ENCODE data around the gene GGA3.
"Not testable (repeated sequence)": the region's sequence is repeated elsewhere in the genome, so short reads cannot be mapped to it uniquely, and the experiment has no call there.

Gene GGA3

DNA sequence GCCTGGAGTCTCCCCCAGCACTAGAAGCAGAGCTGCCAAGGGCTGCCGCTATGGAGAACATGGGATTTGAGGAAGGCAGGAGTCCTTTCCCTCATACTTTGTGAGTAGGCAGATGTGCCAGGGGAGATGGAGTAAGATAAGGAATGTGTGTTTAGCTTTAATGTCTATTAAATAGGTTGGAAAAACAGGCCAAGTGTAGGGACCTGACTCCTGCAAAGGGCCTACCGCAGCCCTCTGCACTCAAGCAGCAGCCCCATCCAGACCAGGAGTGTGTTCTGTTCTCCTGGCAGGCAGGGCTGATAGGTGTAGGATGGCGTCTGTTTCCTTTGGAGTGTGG lies 11.4 kb upstream of the GGA3 start:
- DNase-seq, result no peak

DNA sequence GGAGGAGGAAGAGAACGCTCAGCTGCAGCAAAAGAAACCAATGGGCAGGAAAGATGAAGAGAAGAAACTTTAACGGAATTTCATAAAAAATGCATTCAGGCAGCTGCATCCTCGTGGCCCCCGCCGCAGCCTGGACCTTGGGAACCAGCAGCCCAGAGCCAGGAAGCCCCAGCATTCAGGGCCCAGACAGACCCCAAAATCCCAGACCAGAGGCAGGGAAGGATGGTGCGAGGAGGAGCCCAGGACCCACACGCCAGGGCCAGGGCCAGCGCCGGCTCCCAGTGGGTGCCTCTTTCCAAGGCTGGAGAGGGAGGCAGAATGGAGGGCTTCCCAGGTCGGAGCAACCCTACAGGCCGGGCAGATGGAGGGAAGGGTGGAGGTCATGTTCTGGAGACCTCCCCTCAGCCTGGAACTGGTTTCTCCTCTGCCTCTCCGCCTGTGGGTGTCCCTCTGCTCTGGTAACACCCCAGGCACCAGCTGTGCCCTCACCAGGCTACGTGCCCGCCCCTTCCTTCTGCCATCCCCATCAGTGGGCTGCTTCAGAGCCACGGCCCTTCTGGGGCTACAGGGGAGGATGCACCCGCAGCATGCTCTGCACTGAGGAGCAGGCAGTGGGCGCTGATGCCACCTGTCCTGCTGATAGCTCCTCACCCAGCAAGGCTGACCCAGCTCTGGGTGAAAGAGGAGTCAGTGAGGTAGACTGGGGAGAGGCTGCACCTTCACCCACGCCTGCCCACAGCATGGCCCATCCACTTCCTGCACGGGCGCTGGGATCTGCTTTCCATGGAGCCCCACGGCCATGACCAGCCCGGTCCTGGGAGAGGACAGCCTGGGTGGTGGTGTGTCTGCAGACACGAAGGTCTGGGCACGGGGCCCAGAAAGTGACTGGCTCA lies 10.8 kb upstream of the GGA3 start:
- peak; percentile 26 to 36 for DNase-seq

DNA sequence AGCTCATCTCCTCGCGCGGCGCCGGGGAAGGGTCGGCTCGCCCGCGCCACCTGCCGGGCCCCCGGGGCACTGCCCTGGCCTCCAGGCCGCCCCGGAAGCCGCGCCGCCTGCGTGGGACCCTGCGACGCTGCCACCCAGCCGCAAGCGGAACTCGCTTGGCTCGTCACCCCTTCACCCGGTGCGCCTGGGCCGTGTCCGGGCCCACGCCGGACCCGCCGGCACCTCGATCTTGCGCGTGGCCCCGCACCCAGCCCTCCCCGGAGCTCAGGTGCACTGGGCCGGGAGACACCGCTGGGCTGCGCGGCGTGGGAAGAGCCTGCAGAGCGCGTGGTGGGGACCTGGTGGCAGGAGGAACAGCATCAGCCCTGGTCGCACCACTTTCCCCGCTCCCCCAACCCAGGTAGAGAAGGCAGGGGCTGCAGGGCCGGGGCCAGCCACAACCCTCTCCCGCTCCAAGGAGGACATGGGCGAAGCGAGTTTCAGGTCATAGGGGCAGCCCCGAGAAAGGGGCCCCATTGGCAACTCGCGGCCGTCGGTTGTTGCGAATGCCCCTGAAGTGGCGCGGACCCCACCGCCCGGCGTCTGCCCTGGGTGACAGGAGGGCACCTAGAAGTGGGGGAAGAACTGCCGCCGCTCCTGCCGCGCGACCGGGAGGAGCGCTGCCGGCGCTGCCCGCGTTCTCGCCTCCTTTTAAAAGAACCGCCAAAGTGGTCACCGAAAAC lies 10.0 kb upstream of the GGA3 start:
- DNase-seq, result peak; percentile 84 to 87

DNA sequence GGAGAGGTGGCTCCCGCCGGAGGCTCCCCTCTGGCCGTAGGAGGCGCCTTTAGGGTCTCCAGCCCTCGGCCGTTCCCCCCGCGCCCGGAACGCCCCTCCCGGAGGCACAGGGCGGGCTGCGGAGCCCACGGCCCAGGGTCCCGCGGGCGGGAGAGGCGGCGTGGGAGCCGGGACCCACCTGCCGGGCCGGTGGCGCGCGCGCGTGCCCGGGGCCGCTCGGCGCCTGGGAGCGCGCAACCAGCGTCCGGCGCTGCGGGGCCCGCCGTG lies 9.5 kb upstream of the GGA3 start, which contains the start of gene MIF4GD:
TSS of gene MIF4GD (minus strand) at position 266 of the 267 bp plus-strand sequence. CDS start 1,036 bp downstream, outside the sequence.
- no peak for DNase-seq

DNA sequence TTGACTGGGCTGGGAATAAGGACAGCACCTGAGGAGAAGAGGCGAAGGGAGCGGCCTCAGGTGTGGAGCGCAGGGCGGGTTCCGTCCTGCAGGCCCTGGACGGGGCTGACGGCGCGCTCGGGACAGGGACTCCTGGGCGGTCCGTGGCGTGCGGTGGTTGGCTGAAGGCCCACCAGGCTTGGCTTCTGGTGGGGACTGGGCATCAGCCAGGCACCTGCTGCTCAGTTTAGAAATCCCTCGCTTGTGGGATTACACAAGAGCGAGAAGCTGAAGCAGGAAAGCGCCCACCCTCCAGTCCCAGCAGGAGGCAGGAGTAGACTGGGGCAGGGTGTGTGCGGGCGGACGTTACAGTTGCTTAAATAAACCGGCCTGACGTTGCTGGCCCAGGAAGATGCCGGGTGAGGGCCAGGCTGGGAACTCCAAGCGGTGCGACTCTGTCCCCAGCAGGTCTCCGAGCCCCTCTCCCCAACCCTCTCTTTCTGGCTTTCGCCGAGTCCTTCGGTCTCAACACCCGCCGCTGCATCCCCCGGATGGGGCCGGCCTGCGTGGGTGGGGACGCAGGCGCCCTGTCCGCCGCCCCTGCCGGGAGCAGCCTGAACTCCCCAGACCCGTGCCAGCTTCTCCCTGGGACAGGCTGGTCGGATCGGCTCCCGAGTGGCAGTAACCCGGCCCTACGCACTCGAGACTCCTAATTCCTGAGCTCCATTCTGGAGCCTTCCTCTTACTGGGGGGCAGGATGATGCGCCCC lies 9.0 kb upstream of the GGA3 start:
- peak; percentile 71 to 75 for DNase-seq

DNA sequence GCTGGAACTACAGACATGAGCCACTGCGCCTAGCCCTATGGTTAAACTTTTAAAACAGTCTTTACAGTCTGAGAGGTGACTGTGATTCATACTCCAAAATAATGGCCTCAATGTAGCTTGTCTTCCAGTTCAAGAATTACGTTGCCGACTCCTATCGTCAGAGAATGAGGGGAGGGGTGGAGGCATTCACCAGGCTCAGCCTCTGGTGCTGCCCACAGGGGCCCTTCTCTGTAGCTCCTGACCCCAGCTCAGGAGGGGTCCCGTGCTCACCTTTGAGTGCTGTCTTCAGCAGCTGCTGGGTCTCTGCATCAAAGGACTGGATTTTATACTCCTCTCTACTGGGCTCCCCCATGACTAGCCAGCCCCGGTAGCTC lies 8.4 kb upstream of the GGA3 start:
- no peak for DNase-seq

DNA sequence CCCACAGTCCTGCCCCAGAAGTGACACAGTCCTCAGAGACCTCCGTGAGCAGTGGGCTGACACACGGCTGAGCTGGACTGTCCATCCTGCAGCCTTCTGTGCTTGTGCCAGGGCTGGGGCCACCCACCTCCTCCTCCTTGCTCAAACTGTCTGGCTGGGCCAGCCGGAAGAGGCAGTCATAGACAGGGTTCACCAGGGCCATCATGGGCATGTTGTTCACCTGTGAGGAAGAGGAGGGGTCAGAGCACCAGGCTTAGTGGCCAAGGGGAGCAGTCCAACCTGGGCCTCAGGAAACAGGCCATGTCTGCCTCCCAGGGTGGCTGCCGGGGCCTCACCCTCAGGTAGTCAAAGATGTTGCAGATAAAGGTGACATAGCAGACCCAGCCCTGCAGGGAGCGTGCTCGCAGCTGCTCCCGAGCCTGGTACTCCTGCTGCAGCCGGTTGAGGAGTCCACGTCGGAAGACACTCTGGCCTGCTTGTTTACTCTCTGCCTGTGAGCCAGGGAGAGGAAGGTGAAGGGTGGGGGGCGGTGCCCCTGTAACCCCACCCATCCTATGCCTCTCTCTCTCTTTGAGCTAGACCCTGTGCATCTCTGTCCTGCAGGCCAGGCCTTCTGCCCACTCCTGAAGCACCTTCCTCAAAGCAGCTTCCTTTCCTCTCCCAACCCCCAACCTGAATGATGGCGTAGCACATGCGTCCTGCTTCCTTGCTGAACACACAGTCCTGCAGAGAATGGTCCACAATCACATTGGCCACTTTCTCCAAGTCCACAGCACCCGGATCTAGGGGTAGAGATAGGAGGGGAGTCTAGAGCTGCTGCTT lies 6.2 kb upstream of the GGA3 start:
- DNase-seq, result no peak

DNA sequence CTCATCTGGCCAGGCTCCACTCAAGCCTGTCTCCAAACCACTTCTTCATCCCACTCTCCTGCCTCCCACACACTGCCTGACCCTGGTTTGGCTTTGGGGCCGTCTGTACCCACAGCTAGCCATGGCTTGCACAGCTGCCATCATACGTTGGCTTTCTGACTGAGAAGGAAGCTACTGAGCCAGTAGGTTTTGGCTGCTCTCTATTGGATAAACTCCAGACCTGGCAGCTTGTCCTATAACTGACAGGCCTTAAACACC lies 5.7 kb upstream of the GGA3 start:
- no peak for DNase-seq

DNA sequence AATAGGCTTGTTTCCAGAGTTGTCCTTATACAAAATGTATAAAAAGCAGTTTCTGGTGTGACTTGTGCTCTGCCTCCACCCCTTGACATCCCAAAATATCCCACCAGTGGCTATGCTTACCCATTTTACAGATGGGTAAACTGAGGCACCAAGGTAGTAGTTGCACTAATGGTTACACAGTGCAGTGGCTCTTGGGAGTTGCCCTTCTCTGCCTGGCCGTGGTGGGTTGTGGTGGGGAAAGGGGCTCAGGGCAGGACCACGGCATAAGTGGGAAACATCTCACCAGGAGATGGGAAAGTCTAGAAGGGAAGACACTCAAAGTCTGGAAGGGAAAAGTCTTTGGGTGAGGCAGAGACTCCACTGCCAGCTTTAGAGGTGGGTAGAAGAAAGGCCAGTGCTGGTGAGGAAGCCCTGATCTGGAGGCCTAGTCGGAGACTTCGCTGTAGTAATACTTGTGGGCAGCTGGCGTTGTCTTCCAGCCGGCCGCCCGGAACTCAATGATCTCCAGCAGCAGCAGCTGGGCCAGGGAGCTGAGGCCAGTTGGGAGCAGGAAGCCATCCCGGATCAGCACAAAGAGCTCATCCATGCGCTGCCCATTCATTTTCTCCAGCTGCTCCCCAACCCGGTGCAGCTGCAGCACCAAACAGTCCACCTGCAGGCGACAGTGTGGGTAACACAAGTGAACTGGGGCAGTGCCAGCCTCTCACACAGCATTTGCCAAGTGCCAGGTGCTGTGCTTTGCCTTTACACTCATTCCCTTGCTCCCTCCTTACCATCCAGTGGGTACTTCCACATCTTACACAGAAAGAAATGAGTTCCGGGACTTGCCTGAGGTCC lies 5.1 kb upstream of the GGA3 start:
- DNase-seq, result no peak

DNA sequence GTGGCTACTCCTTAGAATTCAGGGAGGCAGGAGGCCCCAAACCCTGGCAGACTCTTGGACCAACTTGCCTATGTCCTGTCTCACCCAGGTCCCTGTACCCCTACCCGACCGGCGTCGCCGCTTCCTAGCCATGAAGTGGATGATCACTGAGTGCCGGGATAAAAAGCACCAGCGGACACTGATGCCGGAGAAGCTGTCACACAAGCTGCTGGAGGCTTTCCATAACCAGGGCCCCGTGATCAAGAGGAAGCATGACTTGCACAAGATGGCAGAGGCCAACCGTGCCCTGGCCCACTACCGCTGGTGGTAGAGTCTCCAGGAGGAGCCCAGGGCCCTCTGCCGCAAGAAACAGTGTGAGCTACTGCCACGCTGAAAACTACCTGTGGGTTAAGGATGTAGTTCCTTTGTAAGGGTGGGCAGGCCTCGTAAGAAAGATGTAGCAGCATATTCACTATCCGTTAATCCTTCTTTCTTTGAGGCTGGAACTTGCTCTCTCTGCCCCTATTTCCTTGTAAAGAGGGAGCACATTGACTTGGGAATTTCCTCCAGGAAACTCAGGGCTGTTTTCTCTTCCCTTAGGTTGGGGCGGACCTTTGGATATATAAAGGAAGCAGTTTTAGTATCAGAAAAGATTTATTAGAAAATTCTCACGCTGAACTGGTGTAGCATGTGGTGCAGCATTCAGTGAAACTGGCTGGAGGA lies 4.4 kb upstream of the GGA3 start:
- DNase-seq, result no peak

DNA sequence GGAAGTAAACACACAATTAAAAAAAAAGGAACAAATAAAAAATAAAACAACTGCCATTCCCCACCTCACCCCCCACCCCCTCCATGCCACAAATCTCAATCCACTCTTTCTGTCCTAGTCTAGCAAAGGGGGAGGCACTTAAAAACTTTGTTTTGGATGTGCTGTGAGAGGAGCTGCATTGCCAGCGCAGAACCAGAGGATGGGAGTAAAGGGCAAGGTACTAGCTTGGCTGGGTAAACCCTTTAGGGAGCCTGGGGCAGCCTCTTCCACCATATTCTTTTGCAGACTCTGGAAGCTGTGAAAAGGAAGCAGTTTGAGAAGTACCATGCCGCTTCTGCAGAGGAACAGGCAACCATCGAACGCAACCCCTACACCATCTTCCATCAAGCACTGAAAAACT lies 1.6 kb upstream of the GGA3 start:
- no peak for DNase-seq

DNA sequence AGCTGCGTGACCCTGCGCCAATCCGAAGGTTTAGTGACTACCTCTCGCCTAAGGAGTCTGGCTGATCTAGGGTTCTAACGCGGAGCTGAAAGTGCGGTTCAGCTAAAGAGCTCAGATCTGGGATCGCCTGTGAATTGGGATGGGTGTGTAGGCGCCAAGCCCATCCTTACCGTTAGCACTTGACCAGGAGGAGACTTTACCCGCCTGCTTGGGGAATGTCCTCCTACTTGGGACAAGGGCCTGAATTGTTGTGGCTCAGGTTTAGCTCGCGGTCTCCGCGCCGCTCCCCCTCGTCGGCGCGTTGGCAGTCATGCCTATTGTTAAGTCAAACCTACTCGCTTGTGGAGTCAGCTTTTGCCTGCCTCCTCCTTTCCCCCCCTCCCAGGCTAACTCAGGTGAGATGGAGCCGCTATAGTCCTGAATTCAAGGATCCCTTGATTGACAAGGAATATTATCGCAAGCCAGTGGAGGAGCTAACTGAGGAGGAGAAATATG lies 753 bp upstream of the GGA3 start:
- no peak for DNase-seq

DNA sequence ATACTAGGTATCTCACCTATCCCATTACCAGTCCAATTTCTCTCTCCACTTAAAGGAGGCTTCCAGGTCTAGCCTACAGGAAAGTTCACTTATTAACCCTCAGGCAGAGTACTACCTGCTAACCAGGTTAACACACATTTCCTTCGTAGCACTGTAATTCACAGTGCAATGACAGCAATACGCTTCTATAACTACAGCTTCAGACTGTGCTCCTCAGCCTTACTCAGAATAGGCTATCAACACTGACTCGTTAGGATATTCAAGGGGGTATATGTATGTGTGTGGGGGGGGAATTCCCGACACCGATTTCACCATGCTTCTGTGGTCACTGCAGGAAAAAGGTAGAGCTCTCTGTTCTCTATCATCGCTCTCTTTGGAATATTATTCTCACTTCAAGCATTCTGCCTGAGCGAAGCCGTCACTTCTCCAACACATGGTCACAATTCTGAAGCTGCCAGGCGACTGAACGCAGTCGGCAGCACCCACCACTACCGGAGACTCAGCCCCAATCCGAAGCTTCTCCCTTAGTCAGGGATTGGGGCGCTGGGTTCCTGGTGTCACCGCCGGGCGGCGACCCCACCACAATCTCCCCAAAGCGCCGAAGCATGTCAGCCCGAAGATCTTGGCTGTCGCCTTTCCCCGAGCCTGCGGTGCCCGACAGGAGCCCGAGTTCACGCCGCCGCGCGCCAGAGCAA lies 618 bp downstream of the GGA3 start:
- peak; percentile 59 to 69 for DNase-seq

DNA sequence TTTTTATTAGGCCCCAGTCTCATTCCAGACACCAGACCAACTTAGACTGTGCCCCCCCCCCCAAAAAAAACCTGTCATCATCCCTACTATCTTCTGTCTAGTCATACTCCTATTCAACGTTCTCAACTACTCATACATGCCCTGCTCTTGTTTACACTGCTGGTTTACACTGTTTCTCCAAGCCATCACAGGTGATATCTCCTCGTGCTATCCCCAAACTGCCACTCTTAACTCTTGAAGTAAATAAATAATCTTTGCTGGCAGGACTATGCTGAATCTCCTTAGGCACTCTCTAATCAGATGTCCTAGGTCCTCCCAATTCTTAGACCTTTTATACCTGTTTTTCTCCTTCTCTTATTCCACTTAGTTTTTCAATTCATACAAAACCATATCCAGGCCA lies 4.2 kb downstream of the GGA3 start:
- not testable (repeated sequence) for DNase-seq

DNA sequence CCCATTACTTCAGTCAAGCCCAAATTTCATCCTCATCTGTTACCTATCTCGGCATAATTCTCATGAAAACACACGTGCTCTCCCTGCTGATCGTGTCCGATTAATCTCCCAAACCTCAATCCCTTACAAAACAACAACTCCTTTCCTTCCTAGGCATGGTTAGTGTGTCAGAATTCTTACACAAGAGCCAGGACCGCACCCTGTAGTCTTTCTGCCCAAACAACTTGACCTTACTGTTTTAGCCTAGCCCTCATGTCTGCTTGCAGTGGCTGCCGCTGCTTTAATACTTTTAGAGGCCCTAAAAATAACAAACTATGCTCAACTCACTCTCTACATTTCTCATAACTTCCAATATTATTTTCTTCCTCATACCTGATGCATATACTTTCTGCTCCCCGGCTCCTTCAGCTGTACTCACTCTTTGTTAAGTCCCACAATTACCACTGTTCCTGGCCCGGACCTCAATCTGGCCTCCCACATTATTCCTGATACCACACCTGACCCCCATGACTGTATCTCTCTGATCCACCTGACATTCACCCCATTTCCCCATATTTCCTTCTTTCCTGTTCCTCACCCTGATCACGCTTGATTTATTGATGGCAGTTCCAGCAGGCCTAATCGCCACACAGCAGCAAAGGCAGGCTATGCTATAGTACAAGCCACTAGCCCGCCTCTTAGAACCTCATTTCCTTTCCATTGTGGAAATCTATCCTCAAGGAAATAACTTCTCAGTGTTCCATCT lies 5.3 kb downstream of the GGA3 start:
- DNase-seq, result not testable (repeated sequence)

DNA sequence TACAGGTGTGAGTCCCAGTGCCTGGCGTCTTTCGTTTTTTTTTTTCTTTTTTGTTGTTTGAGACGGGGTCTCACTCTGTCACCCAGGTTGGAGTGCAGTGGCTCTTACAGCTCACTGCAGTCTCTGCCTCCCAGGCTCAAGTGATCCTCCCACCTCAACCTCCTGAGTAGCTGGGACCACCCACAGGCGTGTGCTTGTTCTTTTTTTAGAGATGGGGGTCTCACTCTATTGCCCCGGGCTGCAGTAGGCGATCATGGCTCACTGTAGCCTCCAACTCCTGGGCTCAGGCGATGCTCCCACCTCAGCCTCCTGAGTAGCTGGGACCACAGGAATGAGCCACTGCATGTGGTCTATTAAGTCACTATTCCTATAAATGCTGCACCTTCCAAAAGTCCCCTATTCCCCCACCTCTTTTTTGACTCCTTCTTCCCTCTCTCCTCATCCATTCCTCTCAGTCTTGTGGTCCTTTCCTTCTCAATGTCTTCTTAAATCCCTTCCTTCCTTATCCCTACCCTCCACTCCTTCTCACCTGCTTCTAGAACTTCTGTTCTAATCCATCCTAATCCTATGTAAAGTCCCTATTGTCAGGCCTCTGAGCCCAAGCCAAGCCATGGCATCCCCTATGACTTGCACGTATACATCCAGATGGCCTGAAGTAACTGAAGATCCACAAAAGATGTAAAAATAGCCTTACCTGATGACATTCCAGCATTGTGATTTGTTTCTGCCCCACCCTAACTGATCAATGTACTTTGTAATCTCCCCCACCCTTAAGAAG lies 9.2 kb downstream of the GGA3 start:
- DNase-seq, result no peak

DNA sequence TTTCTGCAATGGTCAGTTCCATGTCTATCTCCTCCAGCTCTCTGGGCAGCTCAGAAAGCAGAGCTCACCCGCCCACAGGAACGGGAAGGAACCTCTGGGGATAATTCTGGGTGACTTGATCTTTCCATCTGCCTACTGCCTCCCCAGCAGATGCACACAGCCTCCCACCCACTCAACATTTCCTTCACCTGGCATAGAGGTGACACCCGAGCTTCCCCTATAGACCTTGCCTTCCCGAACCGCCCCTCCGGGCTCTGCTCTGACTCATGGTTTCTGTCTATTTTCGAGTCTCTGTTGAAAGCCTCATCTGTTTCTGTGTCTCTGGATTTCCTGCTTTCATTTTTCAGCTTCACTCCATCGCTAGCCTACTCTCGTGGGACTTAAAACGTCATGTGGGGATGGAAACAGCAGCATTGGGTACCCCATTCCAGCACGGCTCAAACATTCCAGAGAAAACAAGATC lies 11.4 kb downstream of the GGA3 start:
- peak; percentile 82 to 88 for DNase-seq

DNA sequence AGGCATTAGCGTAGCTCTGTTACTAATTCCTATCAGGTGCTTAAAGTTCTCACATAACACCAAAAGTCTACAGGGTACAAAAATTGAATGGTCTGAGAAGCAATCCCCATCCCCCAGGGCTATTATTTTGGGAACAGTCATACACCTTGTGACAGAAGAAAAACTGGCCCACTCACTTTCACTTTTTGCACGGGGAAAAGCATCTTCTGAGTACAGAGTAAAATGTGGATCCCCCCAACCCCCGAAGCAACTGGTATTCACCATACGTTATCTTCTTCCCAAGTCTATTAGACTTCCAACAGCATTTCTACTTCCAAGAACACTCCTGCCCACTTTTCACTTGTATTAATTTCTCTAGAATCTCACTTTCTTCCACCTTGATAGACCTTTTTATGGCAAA lies 11.8 kb downstream of the GGA3 start:
- DNase-seq, result no peak

DNA sequence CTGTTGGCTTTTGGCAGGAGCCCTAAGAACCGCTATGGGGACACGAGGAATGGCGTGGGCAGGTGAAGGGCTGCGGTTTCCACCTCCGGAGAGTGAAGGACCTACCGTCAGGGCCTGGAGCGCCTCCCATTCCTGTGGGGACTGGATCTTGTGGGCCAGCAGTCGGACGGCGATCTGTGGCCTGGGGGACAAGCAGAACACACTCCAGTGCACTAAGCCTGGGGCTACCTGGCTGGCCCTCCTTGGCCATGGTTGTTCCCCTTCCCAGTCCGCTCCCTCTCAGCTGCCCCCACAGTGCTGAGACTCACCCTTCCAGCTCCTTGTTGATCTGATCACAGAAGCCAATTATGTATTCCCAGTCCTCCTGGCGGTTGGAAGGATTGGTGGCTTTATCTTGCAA lies 15.0 kb downstream of the GGA3 start:
- DNase-seq, result no peak
